Left lung (tissue), 10 donors: ENCODE data around the gene RTN4RL2. TPM values are rescaled to one million over a fixed set of nuclear protein-coding genes. Genes with fewer than 3 reads are reported as not detected.

ENCODE experiments used
- ATAC-seq: fragments of 200-7000 bp; cut with Tn5 transposase; one replicate; pipeline ENCODE4 v1.9.1; 2020; ENCODE audit warnings: moderate library complexity
- DNase-seq, 4 donors: peaks; one replicate each; pipeline ENCODE4 v3.0.0-alpha.2; 2013 to 2020
- H3K27ac ChIP-seq, 2 donors: fragments of 200-600 bp; sonication (generic) in 1 of 2; one replicate each; pipeline versions ENCODE4 v1.5.0 to v1.8.0; 2020 to 2021
- H3K27me3 ChIP-seq, 2 donors: fragments of 200-600 bp; sonication (generic) in 1 of 2; one replicate each; pipeline versions ENCODE4 v1.5.0 to v1.8.0; 2020 to 2021
- H3K36me3 ChIP-seq, 2 donors: fragments of 200-600 bp; sonication (generic) in 1 of 2; one replicate each; pipeline versions ENCODE4 v1.5.0 to v1.8.0; 2020 to 2021
- H3K4me1 ChIP-seq, 2 donors: fragments of 200-600 bp; one replicate each; pipeline ENCODE4 v1.8.0; 2021
- H3K4me3 ChIP-seq, 2 donors: fragments of 200-600 bp; sonication (generic) in 1 of 2; one replicate each; pipeline versions ENCODE4 v1.5.0 to v1.8.0; 2020 to 2021; ENCODE audit warnings: mild to moderate bottlenecking in 1 of 2
- H3K9me3 ChIP-seq, 2 donors: fragments of 200-600 bp; sonication (generic) in 1 of 2; one replicate each; pipeline versions ENCODE4 v1.5.0 to v1.8.0; 2020 to 2021
- CTCF ChIP-seq, 2 donors: fragments of 200-600 bp; sonication (generic) in 1 of 2; IDR thresholded peaks; one replicate each; pipeline versions ENCODE4 v1.5.0 to v1.8.0; 2021; ENCODE audit warnings: antibody characterized with exemption in 2 of 2
- intact Hi-C, 2 donors: fragments of 100-400 bp; cut with DNase I; formaldehyde crosslinking; loops; one replicate each; pipeline versions ENCODE4 v1.11.2 to v1.14.2; 2022
- polyA plus RNA-seq, 6 donors: library from polyadenylated mRNA; unstranded; fragments of 120-200 nt; gene quantifications; one replicate each; pipeline ENCODE4 v1.2.1, GENCODE V29; 2013; ENCODE audit not compliant: insufficient read length in 6 of 6
- total RNA-seq, 2 donors: library from RNA; stranded (reverse); fragmentation: NEBNext Ultra II Directional; extraction: Animal tissue kit (Norgen Biotek cat#: 25700); gene quantifications; one replicate each; pipeline ENCODE4 v1.2.1, GENCODE V29; 2021
- donor health status: DM: no; HTN: yes; CAD: no.
- donor health status: DM: no; HTN: no; CAD: no.

The RTN4RL2 gene
- total and polyA plus RNA-seq, 8 donors, result 0.87 to 4.8 (median 2.5) TPM

DNA sequence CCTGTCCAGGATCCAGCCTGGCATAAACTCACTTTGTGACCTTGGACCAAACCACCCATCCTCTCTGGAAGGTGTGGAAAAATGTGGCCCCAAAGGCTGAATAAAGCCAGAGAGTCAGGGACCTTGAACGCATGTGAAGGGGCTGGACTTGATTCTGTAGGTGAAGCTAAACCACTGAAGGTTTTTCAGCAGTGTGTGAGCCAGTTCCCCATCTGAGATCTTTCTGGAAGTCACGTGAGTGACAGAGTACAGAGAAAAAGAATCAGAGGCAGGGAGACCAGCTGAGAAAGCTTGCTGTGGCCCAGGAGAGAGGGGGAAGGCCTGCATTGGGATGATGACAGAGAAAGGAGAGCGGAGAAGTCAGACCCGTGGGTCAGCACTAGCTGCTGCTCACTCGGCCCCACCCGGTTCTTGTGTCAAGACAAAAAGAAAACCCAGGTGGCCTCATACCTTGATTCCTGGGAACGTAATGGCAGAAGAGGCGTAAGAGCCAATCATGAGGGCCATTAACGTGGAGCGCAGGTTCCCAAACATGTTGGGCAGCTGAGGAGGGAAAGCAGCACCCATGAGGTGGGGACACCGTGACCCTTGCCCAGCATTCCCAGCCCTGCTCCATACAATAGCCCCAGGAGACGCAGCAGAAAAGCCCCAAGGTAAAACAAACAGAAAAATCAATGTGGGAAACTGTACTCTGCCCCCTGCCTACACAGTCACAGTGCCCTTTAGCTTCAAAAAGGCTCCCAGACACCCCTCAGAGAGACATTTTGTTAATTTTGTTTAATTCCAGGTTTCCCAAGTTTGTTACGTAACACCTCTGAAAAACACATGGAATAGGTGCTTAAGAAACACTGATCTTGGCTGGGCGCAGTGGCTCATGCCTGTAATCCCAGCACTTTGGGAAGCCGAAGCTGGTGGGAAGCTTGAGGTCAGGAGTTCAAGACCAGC, 37.2 kb downstream of the RTN4RL2 start:
- peaks cover 0 to 9% of the 10 kb centered on the region in 2 donors for H3K36me3 ChIP-seq
- DNase-seq (no peak), ATAC-seq (no peak)
- no peak overlapping the region for H3K27ac ChIP-seq
- no peaks in the 10 kb centered on the region for H3K27me3 ChIP-seq
- no peak overlapping the region for H3K4me3 ChIP-seq
- no peaks in the 10 kb centered on the region for H3K9me3 ChIP-seq
- peaks cover 11 to 34% of the 10 kb centered on the region in 2 donors for H3K4me1 ChIP-seq
- intact Hi-C loops, result no loop called here
- no peak for TF ChIP-seq CTCF (IDR thresholded peaks at IDR 0.05)

DNA sequence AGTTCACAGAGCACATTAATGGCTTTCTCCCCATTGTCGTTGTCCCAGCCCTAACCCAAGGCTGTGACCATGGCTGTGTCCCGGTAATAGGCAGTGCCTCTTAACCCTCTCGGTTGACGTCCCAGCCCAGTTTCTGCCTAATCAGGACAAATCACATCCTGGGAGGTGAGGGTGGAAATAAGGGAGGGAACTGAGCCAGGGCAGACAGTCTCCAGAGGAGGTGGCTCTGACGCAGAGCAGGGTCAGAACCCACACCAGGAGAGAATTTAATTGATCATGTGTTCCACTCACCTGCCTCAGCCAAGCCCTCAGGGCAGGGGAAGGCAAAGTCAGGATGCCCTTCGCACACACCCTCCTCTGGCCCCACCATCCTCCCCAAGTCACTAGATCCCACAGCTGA, 38.2 kb downstream of the RTN4RL2 start:
- ATAC-seq, result no peak

GRCh38 chr11:57499413-57499982, 39.2 kb downstream of the RTN4RL2 start:
- intact Hi-C loops, result no loop called here
- Histone ChIP-seq H3K27ac (peak overlapping the region; percentile 60), H3K9me3 (no peaks in the 10 kb centered on the region), H3K27me3 (no peaks in the 10 kb centered on the region), H3K4me3 (peak overlapping the region; percentile 0 to 34), H3K36me3 (peaks cover 0 to 6% of the 10 kb centered on the region in 2 donors), H3K4me1 (peaks cover 11 to 24% of the 10 kb centered on the region in 2 donors)
- peak; percentile 95 to 98 (median 96) for DNase-seq
- ATAC-seq, result peak; percentile 100
- peak in 1 of 2 donors; percentile 35 for TF ChIP-seq CTCF (IDR thresholded peaks at IDR 0.05)

More for the DNA sequence above, 38.2 kb downstream of the RTN4RL2 start:
- H3K27ac ChIP-seq, result no peak overlapping the region
- H3K4me3 ChIP-seq, result no peak overlapping the region
- peaks cover 11 to 26% of the 10 kb centered on the region in 2 donors for H3K4me1 ChIP-seq
- intact Hi-C loops, result no loop called here
- no peak for TF ChIP-seq CTCF (IDR thresholded peaks at IDR 0.05)
- no peak for DNase-seq
- no peaks in the 10 kb centered on the region for H3K9me3 ChIP-seq
- peaks cover 0 to 9% of the 10 kb centered on the region in 2 donors for H3K36me3 ChIP-seq
- no peaks in the 10 kb centered on the region for H3K27me3 ChIP-seq

- peak overlapping the region; percentile 0 to 34 for H3K4me3 ChIP-seq
- intact Hi-C loops, result no loop called here
- peak; percentile 55 for ATAC-seq
- DNase-seq, result no peak
- TF ChIP-seq CTCF (IDR thresholded peaks at IDR 0.05), result peak in 1 of 2 donors; percentile 2
- H3K9me3 ChIP-seq, result no peaks in the 10 kb centered on the region
- H3K27ac ChIP-seq, result peak overlapping the region; percentile 60
- peaks cover 0 to 9% of the 10 kb centered on the region in 2 donors for H3K36me3 ChIP-seq
- H3K4me1 ChIP-seq, result peaks cover 11 to 24% of the 10 kb centered on the region in 2 donors
- H3K27me3 ChIP-seq, result no peaks in the 10 kb centered on the region
Measured at GRCh38 chr11:57499983-57500461, 39.7 kb downstream of the RTN4RL2 start.

DNA sequence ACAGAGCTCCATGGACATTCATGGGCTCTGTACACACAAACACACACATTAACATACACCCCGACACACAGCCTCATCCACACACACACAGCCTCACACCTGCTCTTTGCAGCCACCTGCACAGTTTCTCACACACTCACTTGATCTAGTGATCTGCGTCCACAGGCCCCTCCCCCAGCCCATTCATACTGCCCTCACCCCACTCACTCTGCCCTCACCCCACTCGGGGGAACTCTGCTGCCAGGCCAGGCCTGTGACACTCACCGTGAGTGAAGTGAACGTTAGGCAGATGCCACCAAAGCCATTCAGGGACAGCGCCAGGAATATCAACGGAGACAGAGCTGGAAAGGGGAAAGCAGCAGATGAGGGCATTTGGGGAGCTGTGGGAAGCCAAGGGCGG, 40.2 kb downstream of the RTN4RL2 start:
- no peak overlapping the region for H3K4me3 ChIP-seq
- DNase-seq (no peak), ATAC-seq (no peak)
- H3K27ac ChIP-seq, result peak overlapping the region; percentile 60
- H3K9me3 ChIP-seq, result no peaks in the 10 kb centered on the region
- H3K27me3 ChIP-seq, result no peaks in the 10 kb centered on the region
- H3K36me3 ChIP-seq, result peaks cover 0 to 6% of the 10 kb centered on the region in 2 donors
- intact Hi-C loops, result no loop called here
- H3K4me1 ChIP-seq, result peaks cover 11 to 24% of the 10 kb centered on the region in 2 donors
- TF ChIP-seq CTCF (IDR thresholded peaks at IDR 0.05), result no peak
